NCI-H82 (cell line): ENCODE measurements around the gene MYADM.
"Not testable (repeated sequence)": the region's sequence is repeated elsewhere in the genome, so short reads cannot be mapped to it uniquely, and the experiment has no call there.

Experiments
- DNase-seq: peaks from one replicate; lab custom pipeline; 2025; lab: John Stamatoyannopoulos, UW

MYADM gene

GRCh38 chr19:53867225-53868090, at the start of gene MYADM:
Gene MYADM, plus strand, starts transcription at chr19:53867883. Its CDS starts 5,647 bp downstream, at chr19:53873530.
- DNase-seq: peak; percentile 84

GRCh38 chr19:53818756-53819155, 48.9 kb upstream of the MYADM start:
- DNase-seq: peak; percentile 25

- no peak for DNase-seq
Measured at GRCh38 chr19:53819861-53820260, 47.8 kb upstream of the MYADM start.

- DNase-seq: no peak
Measured at GRCh38 chr19:53823380-53824120, 44.1 kb upstream of the MYADM start.

- DNase-seq: no peak
Measured at GRCh38 chr19:53824134-53824611, 43.5 kb upstream of the MYADM start, which contains the start of gene NLRP12. Gene NLRP12, minus strand, starts transcription at chr19:53824314. Its CDS starts 140 bp downstream, at chr19:53824174.

- DNase-seq: no peak
Measured at GRCh38 chr19:53826876-53827275, 40.8 kb upstream of the MYADM start.

GRCh38 chr19:53828531-53828930, 39.2 kb upstream of the MYADM start:
- DNase-seq: no peak

GRCh38 chr19:53832861-53833260, 34.8 kb upstream of the MYADM start:
- DNase-seq: peak; percentile 17

GRCh38 chr19:53838446-53838845, 29.2 kb upstream of the MYADM start:
- not testable (repeated sequence) for DNase-seq

GRCh38 chr19:53840241-53840640, 27.4 kb upstream of the MYADM start:
- DNase-seq: not testable (repeated sequence)

- not testable (repeated sequence) for DNase-seq
Measured at GRCh38 chr19:53840914-53841313, 26.8 kb upstream of the MYADM start.

GRCh38 chr19:53844849-53845246, 22.8 kb upstream of the MYADM start:
- no peak for DNase-seq

- DNase-seq: no peak
Measured at GRCh38 chr19:53847555-53847954, 20.1 kb upstream of the MYADM start.

- DNase-seq: no peak
Measured at GRCh38 chr19:53849237-53849676, 18.4 kb upstream of the MYADM start.

- no peak for DNase-seq
Measured at GRCh38 chr19:53853707-53854106, 14.0 kb upstream of the MYADM start.

- DNase-seq: no peak
Measured at GRCh38 chr19:53864308-53864836, 3.3 kb upstream of the MYADM start.

- DNase-seq: no peak
Measured at GRCh38 chr19:53865523-53865917, 2.2 kb upstream of the MYADM start.

- DNase-seq: peak; percentile 17
Measured at GRCh38 chr19:53865918-53866864, 1.5 kb upstream of the MYADM start.

- DNase-seq: no peak
Measured at GRCh38 chr19:53866865-53867224, 838 bp upstream of the MYADM start.

GRCh38 chr19:53868091-53868891, 608 bp downstream of the MYADM start:
- no peak for DNase-seq
